GM10248 (cell line): Measurements from ENCODE around the gene UMOD.

ENCODE experiments used
- CTCF ChIA-PET: fragments of 300-600 bp; sonication (Branson Sonifier 250); formaldehyde crosslinking; extraction: SDS; loops from one replicate; lab custom pipeline; 2021; ENCODE audit warnings: antibody characterized with exemption; lab: Yijun Ruan, JAX
- POLR2A ChIA-PET: fragments of 350-650 bp; sonication (Branson Sonifier 250); formaldehyde crosslinking; extraction: SDS; loops from one replicate; lab custom pipeline; 2020; ENCODE audit warnings: antibody characterized with exemption; lab: Yijun Ruan, JAX
- DNase-seq: peaks from one replicate; pipeline ENCODE4 v3.0.0; 2012; ENCODE audit errors: extremely low spot score
- TF ChIP-seq, protein P1 (sequence below): IDR thresholded peaks from 2 replicates; pipeline ENCODE4 v1.5.1; 2012; ENCODE audit warnings: mild to moderate bottlenecking, low read depth; ENCODE audit errors: extremely low read depth, missing control alignments, control extremely low read depth

Gene UMOD

DNA sequence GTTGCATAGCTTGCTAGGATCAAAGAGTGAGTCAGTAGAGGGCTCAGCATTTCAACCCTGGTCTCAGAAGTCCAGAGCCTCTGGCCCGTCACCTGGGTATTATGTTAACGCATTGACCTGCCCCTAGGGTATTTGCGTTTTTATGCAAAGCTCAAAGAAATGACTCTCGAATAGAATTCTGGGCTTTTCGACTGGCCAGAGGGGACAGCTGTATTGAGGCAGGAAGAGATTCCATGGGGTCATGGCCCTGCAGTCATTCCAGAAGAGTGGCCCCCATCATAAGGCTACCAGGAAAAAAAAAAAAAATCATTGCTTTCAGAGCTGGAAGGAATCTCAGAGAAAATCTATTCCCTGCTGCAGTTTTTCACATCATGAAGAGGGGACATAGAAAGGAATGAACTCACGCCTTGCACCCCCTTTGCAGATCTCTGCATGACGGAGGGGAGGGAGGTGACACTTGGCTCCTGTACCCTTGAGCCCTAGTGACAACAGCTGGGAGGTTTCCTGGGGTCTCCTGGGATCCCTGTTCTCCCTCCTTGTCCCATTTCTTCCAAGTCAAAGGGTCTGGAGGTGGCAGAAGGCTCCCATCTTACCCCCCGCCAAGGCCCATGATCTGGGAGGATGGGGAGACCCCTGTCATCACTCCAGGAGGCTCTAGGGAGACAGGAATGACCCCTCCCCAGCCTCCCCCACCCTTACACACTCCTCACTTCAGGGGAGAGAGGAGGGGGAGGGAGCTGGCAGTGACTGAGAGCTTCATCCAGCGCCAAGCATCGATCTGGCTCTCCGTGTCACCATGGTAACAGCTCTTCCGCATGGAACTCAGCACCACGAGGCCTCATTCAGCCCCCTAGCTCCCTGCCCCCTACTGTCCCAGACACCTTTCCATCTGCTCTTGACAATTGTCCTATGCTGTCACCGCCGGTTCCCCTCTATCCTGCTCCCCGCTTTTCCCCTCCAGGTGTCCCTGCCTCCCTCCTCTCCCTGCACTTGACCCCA, 61.0 kb downstream of the UMOD start:
- TF ChIP-seq, protein P1, sequence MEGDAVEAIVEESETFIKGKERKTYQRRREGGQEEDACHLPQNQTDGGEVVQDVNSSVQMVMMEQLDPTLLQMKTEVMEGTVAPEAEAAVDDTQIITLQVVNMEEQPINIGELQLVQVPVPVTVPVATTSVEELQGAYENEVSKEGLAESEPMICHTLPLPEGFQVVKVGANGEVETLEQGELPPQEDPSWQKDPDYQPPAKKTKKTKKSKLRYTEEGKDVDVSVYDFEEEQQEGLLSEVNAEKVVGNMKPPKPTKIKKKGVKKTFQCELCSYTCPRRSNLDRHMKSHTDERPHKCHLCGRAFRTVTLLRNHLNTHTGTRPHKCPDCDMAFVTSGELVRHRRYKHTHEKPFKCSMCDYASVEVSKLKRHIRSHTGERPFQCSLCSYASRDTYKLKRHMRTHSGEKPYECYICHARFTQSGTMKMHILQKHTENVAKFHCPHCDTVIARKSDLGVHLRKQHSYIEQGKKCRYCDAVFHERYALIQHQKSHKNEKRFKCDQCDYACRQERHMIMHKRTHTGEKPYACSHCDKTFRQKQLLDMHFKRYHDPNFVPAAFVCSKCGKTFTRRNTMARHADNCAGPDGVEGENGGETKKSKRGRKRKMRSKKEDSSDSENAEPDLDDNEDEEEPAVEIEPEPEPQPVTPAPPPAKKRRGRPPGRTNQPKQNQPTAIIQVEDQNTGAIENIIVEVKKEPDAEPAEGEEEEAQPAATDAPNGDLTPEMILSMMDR, result no peak
- CTCF ChIA-PET, result interaction anchor here (1.2 to 5.9 kb wide), 2 partner anchors 8 to 10 kb away, joined by 4 to 48 read pairs; no protein-coding TSS in a partner anchor
- POLR2A ChIA-PET, result no interaction called here
- no peak for DNase-seq

DNA sequence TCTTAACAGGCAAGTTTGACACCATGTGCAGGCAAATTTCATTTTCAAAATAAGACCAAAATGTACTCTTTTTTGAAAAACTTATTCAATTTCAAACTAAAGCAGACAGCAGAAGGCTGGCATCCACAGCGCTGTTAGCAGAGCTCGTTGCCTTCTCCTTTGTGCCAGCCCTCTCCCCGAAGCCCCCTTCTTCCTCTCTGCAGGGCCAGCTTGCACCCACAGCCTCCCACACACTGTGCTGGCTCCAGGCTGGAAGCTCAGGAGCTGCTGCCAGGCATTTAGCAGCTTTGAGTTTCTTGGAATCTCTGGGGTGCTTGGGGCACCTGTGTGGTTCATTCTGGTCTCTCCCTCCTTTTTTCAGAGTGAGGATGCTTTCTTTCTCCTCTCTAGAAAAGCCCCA, 62.9 kb downstream of the UMOD start:
- CTCF ChIA-PET, result interaction anchor here (5.9 kb wide), 1 partner anchor 10 kb away, joined by 48 read pairs; no protein-coding TSS in a partner anchor

GRCh38 chr16:20285993-20286499, 66.5 kb downstream of the UMOD start:
- POLR2A ChIA-PET, result no interaction called here
- TF ChIP-seq, protein P1, result no peak
- DNase-seq, result no peak
- CTCF ChIA-PET, result interaction anchor here (1.0 to 1.5 kb wide), 2 partner anchors 14 to 378 kb away, joined by 4 read pairs; no protein-coding TSS in a partner anchor

More for the DNA sequence above, 62.9 kb downstream of the UMOD start:
- DNase-seq, result no peak
- TF ChIP-seq, protein P1, result no peak
- POLR2A ChIA-PET, result interaction anchor here (0.6 kb wide), 1 partner anchor 13 kb away, joined by 3 read pairs; no protein-coding TSS in a partner anchor
